GM18520 (cell line): ENCODE data around the gene GPNMB.
"Not testable (repeated sequence)": the region's sequence is repeated elsewhere in the genome, so short reads cannot be mapped to it uniquely, and the experiment has no call there.

Experiments used
- ATAC-seq: cut with Tn5 transposase; IDR thresholded peaks from one replicate; pipeline ENCODE4 v1.9.1; 2021; ENCODE audit not compliant: unreplicated experiment

The GPNMB gene

DNA sequence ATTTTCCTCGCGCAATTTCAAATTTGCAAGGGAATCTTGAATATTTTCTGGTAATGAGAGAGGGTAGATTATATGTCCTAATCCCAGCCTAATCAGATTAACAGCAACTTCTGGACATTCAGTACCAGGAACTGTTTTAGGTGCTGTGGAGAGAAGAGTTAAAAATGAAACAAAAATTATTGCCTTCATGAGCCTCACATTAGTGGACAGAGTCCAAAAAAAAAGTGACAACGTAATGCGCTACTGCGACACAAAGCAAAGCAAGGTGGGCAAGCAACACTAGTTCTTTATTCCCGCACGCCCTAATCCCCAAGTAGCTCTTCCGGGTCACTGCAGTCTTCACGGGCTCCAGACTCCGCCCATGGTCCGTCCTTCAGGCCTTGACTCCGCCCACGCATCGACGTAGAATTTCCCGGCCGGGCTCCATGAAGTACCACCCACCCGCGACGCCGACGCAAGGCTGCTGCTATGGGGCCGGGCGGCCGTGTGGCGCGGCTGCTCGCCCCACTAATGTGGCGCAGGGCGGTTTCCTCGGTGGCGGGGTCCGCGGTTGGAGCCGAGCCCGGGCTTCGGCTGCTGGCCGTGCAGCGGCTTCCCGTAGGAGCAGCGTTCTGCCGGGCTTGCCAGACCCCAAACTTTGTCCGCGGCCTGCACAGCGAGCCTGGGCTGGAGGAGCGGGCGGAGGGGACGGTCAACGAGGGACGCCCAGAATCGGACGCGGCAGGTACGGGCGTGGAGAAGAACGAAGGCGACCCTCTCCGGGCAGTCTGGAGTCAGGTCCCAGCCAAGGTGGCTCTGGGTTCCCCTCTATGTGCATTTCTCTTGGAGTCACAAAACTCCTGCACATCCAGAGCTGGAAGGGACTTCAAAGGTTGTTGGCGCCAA lies 52.6 kb downstream of the GPNMB start, which contains the start of gene MALSU1:
TSS of gene MALSU1 (plus strand) at position 455 of the 885 bp plus-strand sequence. CDS start at position 469, 14 bp downstream.
- ATAC-seq, result peak; percentile 98

DNA sequence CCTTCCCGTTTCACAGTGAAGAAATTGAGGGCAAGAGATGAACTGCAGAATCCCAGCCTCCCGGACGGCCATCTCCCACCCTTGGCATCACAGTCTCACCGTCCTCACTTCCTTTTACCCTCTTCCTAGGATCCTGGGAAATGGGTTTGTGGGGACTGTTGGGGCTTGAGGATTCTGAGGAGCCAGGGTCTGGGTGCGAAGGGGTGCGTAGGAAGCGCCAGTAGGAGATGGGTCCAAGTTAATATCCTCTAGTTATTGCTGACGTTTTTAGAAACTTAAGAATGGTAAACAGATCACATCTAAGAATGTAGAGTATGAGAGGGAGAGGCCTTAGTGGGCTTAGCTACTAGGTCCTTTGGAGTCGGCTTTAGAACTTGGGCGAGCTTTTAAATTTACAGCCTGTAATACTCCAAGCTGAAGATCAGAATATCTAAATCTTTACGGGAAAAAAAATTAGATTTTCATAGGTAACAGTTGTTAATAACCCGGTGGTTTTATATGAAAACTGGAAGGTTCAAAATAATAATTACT lies 53.3 kb downstream of the GPNMB start:
- no peak for ATAC-seq

DNA sequence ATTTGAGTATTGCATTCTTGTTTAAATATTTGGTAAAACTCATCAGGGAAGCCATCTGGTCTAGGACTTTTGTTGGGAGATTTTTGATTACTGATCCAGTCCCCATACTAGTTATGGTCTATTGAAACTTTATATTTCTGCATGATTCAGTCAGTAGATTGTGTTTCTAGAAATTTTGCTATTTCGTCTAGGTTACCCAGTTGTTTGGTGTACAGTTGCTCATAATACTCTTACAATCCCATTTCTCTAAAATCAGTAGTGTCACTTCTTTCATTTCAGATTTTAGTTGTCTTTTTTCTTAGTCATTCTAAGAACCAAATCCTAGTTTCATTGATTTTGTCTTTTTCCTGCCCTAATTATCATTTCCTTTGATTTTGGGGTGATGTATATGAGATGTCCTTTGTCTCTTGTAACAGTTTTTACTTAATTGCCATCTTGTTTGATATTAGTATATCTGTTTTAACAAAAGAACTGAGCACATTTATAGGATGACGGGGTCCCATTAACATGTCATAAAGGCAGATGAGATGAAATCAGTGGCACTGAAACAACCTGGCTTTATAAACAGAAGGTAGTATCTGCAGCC lies 60.5 kb downstream of the GPNMB start:
- ATAC-seq, result no peak

DNA sequence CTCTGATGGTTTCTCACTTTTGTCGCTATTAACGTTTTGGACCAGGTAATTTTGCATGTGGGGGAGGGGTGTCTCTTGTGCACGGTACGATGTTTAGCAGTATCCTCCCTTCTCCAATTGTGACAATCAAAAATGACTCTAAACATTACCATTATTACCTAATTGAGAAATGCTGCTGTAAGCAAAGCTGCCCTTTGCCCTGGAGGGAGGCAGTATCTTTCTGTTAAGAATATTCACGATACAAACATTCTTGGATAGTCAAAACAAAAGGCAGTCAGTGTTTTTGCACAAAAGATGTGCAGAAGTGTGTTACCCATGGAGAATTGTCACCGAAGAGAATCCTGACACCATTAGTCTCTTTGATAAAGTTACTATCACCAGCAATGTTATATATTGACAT lies 62.2 kb downstream of the GPNMB start:
- no peak for ATAC-seq

DNA sequence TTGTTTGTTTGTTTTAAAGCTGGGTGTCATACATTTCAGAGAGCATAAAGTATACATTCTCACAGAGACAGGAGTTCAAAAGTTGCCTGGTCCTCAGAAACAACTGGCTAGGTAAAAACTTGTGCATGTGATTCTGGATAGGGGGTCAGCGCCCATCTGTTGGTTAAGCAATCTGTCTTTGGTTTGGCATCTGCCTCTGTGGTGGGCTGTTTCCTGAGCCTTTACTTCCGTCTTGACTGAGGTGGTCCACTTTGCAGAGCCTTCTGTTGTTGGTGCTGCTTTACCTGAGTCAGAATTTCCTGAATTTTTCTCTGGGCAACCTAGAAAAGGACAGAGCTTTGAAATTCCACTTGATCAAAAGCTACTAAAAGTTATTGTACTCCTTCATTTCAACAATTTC lies 65.6 kb downstream of the GPNMB start:
- not testable (repeated sequence) for ATAC-seq

DNA sequence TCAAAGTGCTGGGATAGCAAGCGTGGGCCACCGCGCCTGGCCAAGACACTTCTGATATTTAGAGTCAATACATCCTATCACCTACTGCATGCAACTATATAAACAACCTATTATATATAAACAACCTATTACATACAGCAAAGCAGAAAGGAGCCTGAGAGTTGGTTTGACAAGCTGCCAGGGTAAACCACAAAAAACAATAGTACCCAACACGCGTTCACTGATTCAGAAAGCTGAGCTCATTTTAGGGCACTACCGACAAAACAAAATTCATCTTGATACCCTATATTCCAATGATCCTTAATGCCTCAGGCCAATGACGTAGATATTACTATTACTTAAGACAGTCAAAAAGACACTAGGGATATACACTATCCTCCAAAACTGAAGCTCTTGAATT lies 68.8 kb downstream of the GPNMB start:
- ATAC-seq, result no peak
